Measurements from ENCODE around the gene PRSS22. TPM values are rescaled to one million over a fixed set of nuclear protein-coding genes. Genes with fewer than 3 reads are reported as not detected.

The PRSS22 gene, protein sequence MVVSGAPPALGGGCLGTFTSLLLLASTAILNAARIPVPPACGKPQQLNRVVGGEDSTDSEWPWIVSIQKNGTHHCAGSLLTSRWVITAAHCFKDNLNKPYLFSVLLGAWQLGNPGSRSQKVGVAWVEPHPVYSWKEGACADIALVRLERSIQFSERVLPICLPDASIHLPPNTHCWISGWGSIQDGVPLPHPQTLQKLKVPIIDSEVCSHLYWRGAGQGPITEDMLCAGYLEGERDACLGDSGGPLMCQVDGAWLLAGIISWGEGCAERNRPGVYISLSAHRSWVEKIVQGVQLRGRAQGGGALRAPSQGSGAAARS
- total RNA-seq (2014; rRNA removed; shearing (Covaris generic)): not detected in 2 replicates

- peak; percentile 14 for DNase-seq (ENCODE audit: low read depth)
Observed at GRCh38 chr16:2857451-2858244, at the start of gene PRSS22. TSS of gene PRSS22 (minus strand) at chr16:2858170. CDS start at chr16:2858104, 66 bp downstream.

- peak; percentile 69 for DNase-seq (ENCODE audit: low read depth)
Observed at GRCh38 chr16:2907084-2907753, 49.2 kb upstream of the PRSS22 start.

GRCh38 chr16:2905988-2906387, 48.0 kb upstream of the PRSS22 start:
- no peak for DNase-seq (ENCODE audit: low read depth)

GRCh38 chr16:2905241-2905987, 47.4 kb upstream of the PRSS22 start:
- DNase-seq (ENCODE audit: low read depth): peak; percentile 99

DNA sequence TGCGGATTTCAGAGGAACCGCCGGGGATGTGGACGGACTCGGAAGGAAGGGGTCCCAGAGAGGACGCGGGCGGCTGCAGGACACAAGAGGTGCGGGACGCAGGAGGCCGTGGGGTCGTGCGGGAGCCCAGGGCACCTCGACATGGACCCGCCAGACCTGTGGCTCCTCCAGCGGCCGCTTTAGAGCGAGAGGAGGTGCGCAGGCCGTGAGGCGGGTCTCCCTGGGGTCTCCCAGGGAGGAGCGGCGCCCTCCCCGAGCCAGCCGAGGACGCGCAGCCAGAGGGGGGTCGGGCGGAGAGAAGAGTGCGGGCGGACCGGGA, 46.9 kb upstream of the PRSS22 start:
- DNase-seq (ENCODE audit: low read depth): no peak

- DNase-seq (ENCODE audit: low read depth): peak; percentile 83
Observed at GRCh38 chr16:2904100-2904921, 46.3 kb upstream of the PRSS22 start.

DNA sequence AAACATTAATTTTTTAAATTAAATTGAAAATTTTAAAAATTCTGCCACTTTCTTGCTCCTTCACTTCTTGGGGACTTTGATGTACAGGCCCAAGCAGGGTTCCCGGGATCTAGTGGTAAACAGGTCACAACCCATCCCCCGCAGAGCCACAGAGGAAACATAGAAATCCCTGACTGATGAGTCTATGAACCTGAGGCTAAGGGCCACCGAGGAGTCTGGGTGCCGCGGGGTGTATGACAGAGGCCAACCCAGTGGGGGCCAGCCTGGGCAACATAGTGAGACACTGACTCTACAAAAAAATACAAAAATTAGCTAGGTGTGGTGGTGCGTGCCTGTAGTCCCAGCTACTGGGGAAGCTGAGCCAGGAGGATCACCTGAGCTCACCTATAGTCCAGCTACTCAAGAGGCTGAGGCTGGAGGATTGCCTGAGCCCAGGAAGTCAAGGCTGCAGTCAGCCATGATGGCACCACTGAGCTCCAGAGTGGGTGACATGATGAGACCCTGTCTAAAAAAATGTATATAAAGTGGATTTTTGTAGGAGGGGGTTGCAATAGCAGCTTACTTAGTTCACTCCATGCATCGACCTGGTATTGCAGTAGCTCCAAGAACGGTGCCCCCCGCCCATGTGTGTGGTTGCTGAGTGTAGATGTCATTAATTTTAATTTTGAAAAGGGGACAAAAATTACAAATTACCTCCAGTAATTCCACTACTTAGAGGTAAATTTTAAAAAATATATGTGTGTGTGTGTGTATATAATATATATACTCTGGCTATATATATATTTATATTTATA, 44.6 kb upstream of the PRSS22 start:
- peak; percentile 28 for DNase-seq (ENCODE audit: low read depth)

DNA sequence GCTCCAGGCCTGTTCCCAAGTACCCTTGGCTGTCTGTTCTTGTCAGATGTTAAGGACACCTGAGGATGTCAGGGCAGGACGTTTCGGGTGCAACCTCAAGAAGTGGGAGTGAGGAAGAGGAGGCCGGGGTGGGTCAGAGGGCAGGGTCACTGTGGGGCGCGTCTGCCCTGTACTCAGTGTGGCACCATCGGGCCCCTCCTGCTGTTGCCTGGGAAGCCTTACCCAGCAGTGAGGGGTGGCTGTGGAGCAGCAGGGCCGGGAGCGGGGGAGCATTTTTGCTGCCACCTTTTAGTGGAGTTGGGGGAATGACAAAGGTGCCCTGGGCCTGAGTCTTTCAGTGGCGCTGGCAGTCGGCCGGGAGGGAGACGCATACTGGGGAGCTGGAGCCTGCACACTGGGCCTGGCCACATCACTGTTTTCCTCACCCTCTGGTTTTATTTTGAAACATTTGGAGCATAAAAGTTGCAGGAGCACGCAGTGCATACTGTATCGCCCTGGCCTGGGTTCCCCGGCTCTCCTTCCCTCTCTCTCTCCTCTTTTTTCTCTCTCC, 42.6 kb upstream of the PRSS22 start:
- DNase-seq (ENCODE audit: low read depth): no peak

DNA sequence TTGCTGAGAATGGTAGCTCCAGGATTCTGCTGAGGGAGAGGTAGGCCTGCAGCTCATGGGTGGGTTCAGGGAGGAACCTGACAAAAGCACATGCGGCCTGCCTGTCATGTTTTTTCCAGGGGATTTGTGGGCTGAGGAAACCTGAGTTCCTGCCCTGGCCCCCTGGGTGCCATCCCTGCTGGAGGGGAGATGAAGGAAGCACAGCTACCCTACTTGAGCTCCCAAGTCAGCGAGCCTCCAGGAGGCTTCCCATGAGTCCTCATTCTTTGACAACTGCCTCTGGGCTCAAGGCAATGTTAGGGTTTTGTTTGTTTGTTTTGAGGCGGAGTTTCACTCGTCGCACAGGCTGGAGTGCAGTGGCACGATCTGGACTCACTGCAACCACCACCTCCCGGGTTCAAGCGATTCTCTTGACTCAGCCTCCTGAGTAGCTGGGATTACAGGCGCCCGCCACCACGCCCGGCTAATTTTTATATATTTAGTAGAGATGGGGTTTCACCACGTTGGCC, 41.6 kb upstream of the PRSS22 start:
- no peak for DNase-seq (ENCODE audit: low read depth)

GRCh38 chr16:2898831-2899563, 41.0 kb upstream of the PRSS22 start:
- no peak for DNase-seq (ENCODE audit: low read depth)

GRCh38 chr16:2897110-2897509, 39.1 kb upstream of the PRSS22 start:
- DNase-seq (ENCODE audit: low read depth): no peak

DNA sequence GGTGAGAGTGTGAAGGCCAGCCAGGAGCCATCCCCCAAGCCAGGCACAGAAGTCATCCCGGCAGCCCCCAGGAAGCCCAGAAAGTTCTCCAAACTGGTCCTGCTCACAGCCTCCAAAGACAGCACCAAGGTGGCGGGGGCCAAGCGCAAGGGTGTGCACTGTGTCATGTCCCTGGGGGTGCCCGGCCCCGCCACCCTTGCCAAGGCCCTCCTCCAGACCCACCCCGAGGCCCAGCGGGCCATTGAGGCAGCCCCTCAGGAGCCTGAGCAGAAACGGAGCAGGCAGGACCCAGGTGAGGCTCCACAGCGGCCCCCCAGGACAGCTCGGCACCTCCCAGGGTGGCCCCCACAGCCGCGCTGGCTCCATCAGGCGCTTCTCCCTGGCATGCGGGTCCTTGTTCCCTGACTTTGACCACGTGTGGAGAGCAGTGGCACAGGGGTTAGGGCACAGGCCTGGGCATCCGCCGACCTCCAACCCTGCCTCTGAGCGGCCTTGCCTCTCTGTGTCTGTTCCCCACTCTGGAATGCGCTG, 38.6 kb upstream of the PRSS22 start:
- no peak for DNase-seq (ENCODE audit: low read depth)

GRCh38 chr16:2895813-2896212, 37.8 kb upstream of the PRSS22 start:
- DNase-seq (ENCODE audit: low read depth): peak; percentile 79

DNA sequence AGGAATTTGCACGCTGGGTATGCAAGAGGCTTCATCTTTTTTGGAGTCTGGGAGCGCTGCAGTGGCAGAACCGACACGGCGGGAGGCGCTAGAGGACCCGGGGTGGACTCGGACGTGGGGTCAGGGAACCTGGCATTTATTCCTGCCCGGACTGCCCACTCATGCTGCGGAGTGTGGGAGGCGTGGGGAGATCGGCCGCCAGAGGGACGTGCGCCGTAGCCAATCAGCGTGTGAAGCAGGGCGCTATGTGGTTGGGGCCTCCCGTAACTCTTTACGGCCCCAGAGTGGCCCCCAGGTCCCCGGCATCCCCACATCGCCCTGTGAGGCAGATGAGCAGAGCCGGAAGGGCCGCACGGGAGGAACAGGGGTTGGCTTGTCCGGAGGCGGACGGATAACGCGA, 36.3 kb upstream of the PRSS22 start:
- DNase-seq (ENCODE audit: low read depth): no peak

DNA sequence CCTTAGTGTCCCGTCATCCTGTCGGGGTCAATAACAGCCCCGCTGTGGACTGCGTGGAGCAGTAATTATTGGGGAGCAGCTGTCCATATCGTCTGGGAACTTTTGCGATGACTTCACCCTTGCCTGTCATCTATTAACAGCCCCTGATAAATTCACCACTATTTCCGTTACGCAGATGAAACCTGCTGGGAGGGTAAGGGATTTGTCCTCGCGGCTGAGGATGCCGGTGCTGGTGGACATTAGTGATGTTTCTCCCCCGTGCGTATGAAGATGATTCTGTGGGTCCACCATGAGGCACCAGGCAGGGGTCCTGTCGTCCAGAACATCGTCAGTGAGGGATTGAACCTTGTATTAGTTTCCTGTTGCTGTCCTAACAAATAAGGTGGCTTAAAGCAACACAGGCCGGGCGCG, 26.1 kb upstream of the PRSS22 start:
- no peak for DNase-seq (ENCODE audit: low read depth)

DNA sequence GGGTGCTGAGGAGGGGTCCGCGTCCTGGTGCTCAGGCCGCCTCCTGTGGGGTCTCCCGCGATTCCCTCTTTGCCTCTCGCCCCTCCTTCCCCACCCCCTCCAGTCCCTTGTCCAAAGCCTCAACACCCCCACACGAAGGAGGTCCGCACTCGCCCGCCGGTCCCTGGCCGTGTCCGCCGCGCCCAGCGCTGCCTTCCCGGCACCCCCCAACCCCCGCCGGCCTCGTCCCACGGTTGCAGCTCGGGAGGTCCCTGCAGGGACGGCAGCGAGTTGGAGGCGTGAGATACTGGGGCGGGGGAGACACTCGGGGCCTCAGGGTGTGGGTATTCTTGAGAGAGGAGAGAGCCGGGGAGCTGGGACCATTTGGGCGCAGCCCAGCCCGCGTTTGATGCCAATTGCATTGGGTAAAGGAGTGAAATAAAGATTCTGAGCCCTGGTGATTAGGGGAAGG, 25.5 kb upstream of the PRSS22 start:
- DNase-seq (ENCODE audit: low read depth): peak; percentile 13

GRCh38 chr16:2882650-2883457, 24.9 kb upstream of the PRSS22 start, which contains the start of gene FLYWCH2:
TSS of gene FLYWCH2 (plus strand) at chr16:2883215. CDS start at chr16:2896450, 13,235 bp downstream.
- peak; percentile 98 for DNase-seq (ENCODE audit: low read depth)

All from M059J (cell line).